ENCODE results near the gene MXI1.

DNA sequence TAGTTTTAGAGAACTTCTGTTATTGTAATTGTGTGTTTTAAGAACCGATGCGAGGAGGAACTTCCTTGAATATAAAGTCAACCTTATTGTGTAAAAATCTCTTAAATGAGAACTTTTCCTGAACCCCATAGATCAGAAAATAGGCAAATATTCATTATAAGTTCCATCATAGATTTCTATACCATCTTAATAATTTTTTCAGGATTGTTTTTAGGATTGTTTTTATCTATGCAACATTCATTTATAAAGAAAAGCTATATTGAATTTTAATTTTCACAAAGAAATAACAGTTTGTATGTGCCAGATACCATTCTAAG, 99.0 kb downstream of the MXI1 start:
- TF ChIP-seq, protein P1, sequence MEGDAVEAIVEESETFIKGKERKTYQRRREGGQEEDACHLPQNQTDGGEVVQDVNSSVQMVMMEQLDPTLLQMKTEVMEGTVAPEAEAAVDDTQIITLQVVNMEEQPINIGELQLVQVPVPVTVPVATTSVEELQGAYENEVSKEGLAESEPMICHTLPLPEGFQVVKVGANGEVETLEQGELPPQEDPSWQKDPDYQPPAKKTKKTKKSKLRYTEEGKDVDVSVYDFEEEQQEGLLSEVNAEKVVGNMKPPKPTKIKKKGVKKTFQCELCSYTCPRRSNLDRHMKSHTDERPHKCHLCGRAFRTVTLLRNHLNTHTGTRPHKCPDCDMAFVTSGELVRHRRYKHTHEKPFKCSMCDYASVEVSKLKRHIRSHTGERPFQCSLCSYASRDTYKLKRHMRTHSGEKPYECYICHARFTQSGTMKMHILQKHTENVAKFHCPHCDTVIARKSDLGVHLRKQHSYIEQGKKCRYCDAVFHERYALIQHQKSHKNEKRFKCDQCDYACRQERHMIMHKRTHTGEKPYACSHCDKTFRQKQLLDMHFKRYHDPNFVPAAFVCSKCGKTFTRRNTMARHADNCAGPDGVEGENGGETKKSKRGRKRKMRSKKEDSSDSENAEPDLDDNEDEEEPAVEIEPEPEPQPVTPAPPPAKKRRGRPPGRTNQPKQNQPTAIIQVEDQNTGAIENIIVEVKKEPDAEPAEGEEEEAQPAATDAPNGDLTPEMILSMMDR (IDR thresholded peaks at IDR 0.05), result peak; percentile 28
- TF ChIP-seq EZH2 (IDR thresholded peaks at IDR 0.05; ENCODE audit: borderline replicate concordance, insufficient read depth, low read depth, low read length, poor library complexity, severe bottlenecking), result no peak
